OCI-M1 (cell line): Measurements from ENCODE around the gene HDLBP.
"Not testable (repeated sequence)": the region's sequence is repeated elsewhere in the genome, so short reads cannot be mapped to it uniquely, and the experiment has no call there.

Experiments used
- DNase-seq: peaks from one replicate; lab custom pipeline; 2025; lab: John Stamatoyannopoulos, UW

Gene HDLBP

GRCh38 chr2:241302759-241303651, 12.5 kb downstream of the HDLBP start:
- DNase-seq = peak; percentile 11

GRCh38 chr2:241302083-241302482, 13.4 kb downstream of the HDLBP start:
- DNase-seq = no peak

- DNase-seq = no peak
Observed at GRCh38 chr2:241300000-241300399, 15.5 kb downstream of the HDLBP start.

GRCh38 chr2:241298673-241299072, 16.8 kb downstream of the HDLBP start:
- no peak for DNase-seq

- no peak for DNase-seq
Observed at GRCh38 chr2:241296767-241297166, 18.7 kb downstream of the HDLBP start.

- DNase-seq = no peak
Observed at GRCh38 chr2:241295326-241296095, 20.0 kb downstream of the HDLBP start.

GRCh38 chr2:241293378-241293797, 22.1 kb downstream of the HDLBP start:
- not testable (repeated sequence) for DNase-seq

- DNase-seq = no peak
Observed at GRCh38 chr2:241291977-241292376, 23.5 kb downstream of the HDLBP start.

- no peak for DNase-seq
Observed at GRCh38 chr2:241291153-241291552, 24.3 kb downstream of the HDLBP start.

- no peak for DNase-seq
Observed at GRCh38 chr2:241289597-241289996, 25.9 kb downstream of the HDLBP start.

- DNase-seq = no peak
Observed at GRCh38 chr2:241289053-241289452, 26.4 kb downstream of the HDLBP start.

GRCh38 chr2:241288324-241288888, 27.1 kb downstream of the HDLBP start:
- no peak for DNase-seq

- no peak for DNase-seq
Observed at GRCh38 chr2:241286348-241287090, 29.0 kb downstream of the HDLBP start.

- DNase-seq = no peak
Observed at GRCh38 chr2:241285596-241285995, 29.9 kb downstream of the HDLBP start.

- no peak for DNase-seq
Observed at GRCh38 chr2:241282555-241282954, 32.9 kb downstream of the HDLBP start.

GRCh38 chr2:241280291-241280690, 35.2 kb downstream of the HDLBP start:
- DNase-seq = peak; percentile 35

- no peak for DNase-seq
Observed at GRCh38 chr2:241279828-241280227, 35.6 kb downstream of the HDLBP start.

GRCh38 chr2:241279413-241279812, 36.1 kb downstream of the HDLBP start:
- DNase-seq = peak; percentile 79

GRCh38 chr2:241278306-241278705, 37.2 kb downstream of the HDLBP start:
- not testable (repeated sequence) for DNase-seq

- no peak for DNase-seq
Observed at GRCh38 chr2:241275910-241276309, 39.6 kb downstream of the HDLBP start.

GRCh38 chr2:241275504-241275903, 40.0 kb downstream of the HDLBP start:
- peak; percentile 11 for DNase-seq

- DNase-seq = no peak
Observed at GRCh38 chr2:241274127-241274526, 41.3 kb downstream of the HDLBP start.
